Measurements from ENCODE around the gene FANCG. TPM values are rescaled to one million over a fixed set of nuclear protein-coding genes. Genes with fewer than 3 reads are reported as not detected.

The FANCG gene
- total RNA-seq, 1 experiment from 2014 or later: 20.2 TPM

GRCh38 chr9:35102769-35103659 is 23.3 kb upstream of the FANCG start, which contains the start of gene STOML2:
TSS of gene STOML2 (minus strand) at chr9:35103131. CDS start at chr9:35103094, 37 bp downstream.
- H3K9me3 Mint-ChIP-seq (ENCODE audit: unreplicated experiment): no peaks in the 10 kb centered on the region
- BruUV-seq (replicated peaks): TSS peak; percentile 61
- ChIA-PET POLR2A (interaction anchor here (0.6 to 8.0 kb wide), 16 partner anchors 10 to 647 kb away, joined by 3 to 97 read pairs (median 4); partner anchors contain the start of genes ATOSB, CCDC107, FANCG and GALT), CTCF (interaction anchor here (0.5 to 1.3 kb wide), 8 partner anchors 9 to 529 kb away, joined by 3 to 4 read pairs (median 3); no protein-coding TSS in a partner anchor)
- peaks cover 67% of the 10 kb centered on the region for H3K36me3 Mint-ChIP-seq (ENCODE audit: insufficient read depth, unreplicated experiment)
- peaks cover 19% of the 10 kb centered on the region for H3K4me1 Mint-ChIP-seq (ENCODE audit: insufficient read depth, unreplicated experiment)
- intact Hi-C loops (cut with micrococcal nuclease): loop anchor here (1.0 kb wide), 1 partner anchor 111 kb away; no protein-coding TSS in a partner anchor
- H3K27me3 Mint-ChIP-seq (ENCODE audit: insufficient read depth, unreplicated experiment): no peaks in the 10 kb centered on the region
- TF ChIP-seq CTCF (IDR thresholded peaks at IDR 0.05; ENCODE audit: unreplicated experiment): no peak
- H3K27ac Mint-ChIP-seq (ENCODE audit: low read depth, unreplicated experiment): peak within 1 kb of the TSS; percentile 99
- H3K4me3 Mint-ChIP-seq (ENCODE audit: unreplicated experiment): peak within 1 kb of the TSS; percentile 99
- peak; percentile 95 for DNase-seq (ENCODE audit: unreplicated experiment)

- Mint-ChIP-seq H3K36me3 (ENCODE audit: insufficient read depth, unreplicated experiment) (peaks cover 63% of the 10 kb centered on the region), H3K27me3 (ENCODE audit: insufficient read depth, unreplicated experiment) (no peaks in the 10 kb centered on the region), H3K27ac (ENCODE audit: low read depth, unreplicated experiment) (peak overlapping the region; percentile 99), H3K4me1 (ENCODE audit: insufficient read depth, unreplicated experiment) (peaks cover 19% of the 10 kb centered on the region), H3K9me3 (ENCODE audit: unreplicated experiment) (no peaks in the 10 kb centered on the region), H3K4me3 (ENCODE audit: unreplicated experiment) (peak overlapping the region; percentile 99)
- BruUV-seq (replicated peaks): no TSS peak
- DNase-seq (ENCODE audit: unreplicated experiment): no peak
- intact Hi-C loops (cut with micrococcal nuclease): no loop called here
- TF ChIP-seq CTCF (IDR thresholded peaks at IDR 0.05; ENCODE audit: unreplicated experiment): no peak
- CTCF ChIA-PET: interaction anchor here (0.6 to 0.9 kb wide), 3 partner anchors 203 to 374 kb away, joined by 3 to 4 read pairs (median 4); no protein-coding TSS in a partner anchor
- POLR2A ChIA-PET: interaction anchor here (0.6 to 8.0 kb wide), 10 partner anchors 10 to 456 kb away, joined by 3 to 97 read pairs (median 4); partner anchors contain the start of genes ATOSB, FANCG, GALT and RUSC2
Measured at GRCh38 chr9:35102465-35102768, 22.7 kb upstream of the FANCG start.

- no peak overlapping the region for H3K4me3 Mint-ChIP-seq (ENCODE audit: unreplicated experiment)
- H3K27me3 Mint-ChIP-seq (ENCODE audit: insufficient read depth, unreplicated experiment): no peaks in the 10 kb centered on the region
- no peak for TF ChIP-seq CTCF (IDR thresholded peaks at IDR 0.05; ENCODE audit: unreplicated experiment)
- H3K36me3 Mint-ChIP-seq (ENCODE audit: insufficient read depth, unreplicated experiment): peaks cover 32% of the 10 kb centered on the region
- H3K27ac Mint-ChIP-seq (ENCODE audit: low read depth, unreplicated experiment): no peak overlapping the region
- BruUV-seq (replicated peaks): no TSS peak
- H3K9me3 Mint-ChIP-seq (ENCODE audit: unreplicated experiment): no peaks in the 10 kb centered on the region
- ChIA-PET CTCF (interaction anchor here (0.7 to 4.3 kb wide), 6 partner anchors 11 to 688 kb away, joined by 3 to 29 read pairs (median 6); no protein-coding TSS in a partner anchor), POLR2A (interaction anchor here (1.1 to 7.0 kb wide), 4 partner anchors 18 to 451 kb away, joined by 3 to 85 read pairs (median 26); partner anchors contain the start of genes FANCG, GALT and VCP)
- intact Hi-C loops (cut with micrococcal nuclease): loop anchor here (2.0 kb wide), 2 partner anchors 13 to 25 kb away; partner anchors contain the start of gene VCP
- no peak for DNase-seq (ENCODE audit: unreplicated experiment)
- H3K4me1 Mint-ChIP-seq (ENCODE audit: insufficient read depth, unreplicated experiment): peaks cover 21% of the 10 kb centered on the region
Measured at GRCh38 chr9:35097573-35097972, 17.8 kb upstream of the FANCG start.

Measured in MCF 10A (cell line).